ENCODE results near the gene C3orf38.
"Not testable (repeated sequence)": the region's sequence is repeated elsewhere in the genome, so short reads cannot be mapped to it uniquely, and the experiment has no call there.

The C3orf38 gene

GRCh38 chr3:88166419-88166971 lies 16.7 kb downstream of the C3orf38 start:
- DNase-seq = no peak

- DNase-seq = no peak
Observed at GRCh38 chr3:88167173-88167572, 17.4 kb downstream of the C3orf38 start.

GRCh38 chr3:88167704-88168103 lies 17.9 kb downstream of the C3orf38 start:
- DNase-seq = no peak

GRCh38 chr3:88168171-88168570 lies 18.4 kb downstream of the C3orf38 start:
- no peak for DNase-seq

GRCh38 chr3:88180398-88180999 lies 30.7 kb downstream of the C3orf38 start:
- no peak for DNase-seq

- DNase-seq = not testable (repeated sequence)
Observed at GRCh38 chr3:88182165-88182918, 32.6 kb downstream of the C3orf38 start.

GRCh38 chr3:88188436-88188835 lies 38.7 kb downstream of the C3orf38 start:
- DNase-seq = no peak

- DNase-seq = no peak
Observed at GRCh38 chr3:88189361-88189810, 39.6 kb downstream of the C3orf38 start.

- DNase-seq = no peak
Observed at GRCh38 chr3:88191872-88192409, 42.2 kb downstream of the C3orf38 start.

GRCh38 chr3:88192631-88193030 lies 42.9 kb downstream of the C3orf38 start:
- DNase-seq = no peak

- DNase-seq = no peak
Observed at GRCh38 chr3:88195951-88196434, 46.2 kb downstream of the C3orf38 start.

GRCh38 chr3:88198121-88198520 lies 48.4 kb downstream of the C3orf38 start:
- no peak for DNase-seq

GRCh38 chr3:88203642-88204055 lies 53.9 kb downstream of the C3orf38 start:
- DNase-seq = peak; percentile 83
